ENCODE measurements around the gene PEMT. TPM values are rescaled to one million over a fixed set of nuclear protein-coding genes. Genes with fewer than 3 reads are reported as not detected.

Gene PEMT
- total RNA-seq, 4 donors from 2014 or later = 24.6 to 32.2 (median 28.2) TPM

GRCh38 chr17:17539591-17539990 lies 51.9 kb downstream of the PEMT start:
- Histone ChIP-seq H3K4me3 (no peak overlapping the region), H3K27me3 (no peaks in the 10 kb centered on the region), H3K4me1 (peaks cover 0 to 25% (median 0%) of the 10 kb centered on the region in 3 donors), H3K27ac (no peak overlapping the region), H3K36me3 (no peaks in the 10 kb centered on the region), H3K9me3 (no peaks in the 10 kb centered on the region)
- no peak for DNase-seq
- intact Hi-C loops (cut with DNase I) = no loop called here
- TF ChIP-seq POLR2A (IDR thresholded peaks at IDR 0.05) (no peak), CTCF (IDR thresholded peaks at IDR 0.05) (no peak)
- WGBS, 2 donors = 91% methylated on average over 6 of the region's 10 CpGs; no CpG with 5 or more reads in 1 of the 2 donors

DNA sequence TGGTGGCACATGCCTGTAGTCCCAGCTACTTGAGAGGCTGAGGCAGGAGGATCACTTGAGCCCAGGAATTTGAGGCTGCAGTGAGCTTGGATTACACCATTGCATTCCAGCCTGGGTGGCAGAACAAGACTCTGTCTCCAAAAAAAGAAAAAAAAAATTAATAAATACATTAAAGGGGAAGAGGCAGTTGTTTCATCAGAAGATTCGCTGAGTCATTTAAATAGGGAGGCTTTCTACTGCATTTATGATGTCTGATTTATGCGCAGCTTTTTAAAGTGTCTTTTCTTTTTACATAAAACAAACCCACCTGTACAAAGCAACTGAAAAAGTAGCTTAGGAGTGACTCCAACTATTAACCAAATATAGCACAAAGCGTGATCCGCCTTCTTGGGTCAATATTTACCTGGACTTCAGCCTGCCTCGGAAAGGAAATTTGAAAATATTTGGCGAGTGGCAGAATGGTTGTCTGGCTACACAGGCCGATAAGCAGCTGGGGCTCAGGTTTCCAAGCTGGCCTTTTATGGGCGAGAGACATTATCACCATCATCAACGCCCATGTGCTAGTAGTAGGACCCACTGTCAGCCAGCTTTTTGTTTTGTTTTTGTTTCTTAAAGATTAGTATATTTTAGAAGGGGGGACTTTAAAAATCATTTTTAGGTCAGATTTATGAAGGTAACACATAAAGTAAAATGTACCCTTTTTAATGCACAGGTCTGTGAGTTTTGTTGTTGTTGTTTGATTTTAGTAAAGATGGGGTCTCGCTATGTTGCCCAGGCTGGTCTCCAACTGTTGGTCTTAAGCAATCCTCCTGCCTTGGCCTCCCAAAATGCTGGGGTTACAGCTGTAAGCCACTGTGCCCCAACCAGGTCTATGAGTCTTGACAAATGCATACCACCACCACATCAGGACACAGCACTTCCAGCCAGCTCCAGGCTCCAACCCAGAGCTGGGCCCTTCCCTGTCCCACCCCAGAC lies 52.8 kb downstream of the PEMT start:
- no peak for DNase-seq
- peak overlapping the region in 1 of 4 donors; percentile 9 for H3K27ac ChIP-seq
- H3K9me3 ChIP-seq = no peaks in the 10 kb centered on the region
- H3K4me1 ChIP-seq = peaks cover 0 to 25% (median 0%) of the 10 kb centered on the region in 3 donors
- H3K27me3 ChIP-seq = no peaks in the 10 kb centered on the region
- H3K36me3 ChIP-seq = no peaks in the 10 kb centered on the region
- intact Hi-C loops (cut with DNase I) = no loop called here
- 41 to 51% methylated on average over 10 of the region's 10 CpGs for WGBS, 2 donors
- TF ChIP-seq CTCF (IDR thresholded peaks at IDR 0.05) (no peak), POLR2A (IDR thresholded peaks at IDR 0.05) (no peak)
- no peak overlapping the region for H3K4me3 ChIP-seq

GRCh38 chr17:17537311-17538099 lies 54.0 kb downstream of the PEMT start:
- H3K27me3 ChIP-seq = no peaks in the 10 kb centered on the region
- H3K9me3 ChIP-seq = no peaks in the 10 kb centered on the region
- intact Hi-C loops (cut with DNase I) = no loop called here
- no peak overlapping the region for H3K4me3 ChIP-seq
- peaks cover 0 to 25% (median 0%) of the 10 kb centered on the region in 3 donors for H3K4me1 ChIP-seq
- no peaks in the 10 kb centered on the region for H3K36me3 ChIP-seq
- 60 to 77% methylated on average over 1 to 12 of the region's 15 CpGs for WGBS, 2 donors
- no peak overlapping the region for H3K27ac ChIP-seq
- TF ChIP-seq POLR2A (IDR thresholded peaks at IDR 0.05) (no peak), CTCF (IDR thresholded peaks at IDR 0.05) (no peak)
- no peak for DNase-seq

DNA sequence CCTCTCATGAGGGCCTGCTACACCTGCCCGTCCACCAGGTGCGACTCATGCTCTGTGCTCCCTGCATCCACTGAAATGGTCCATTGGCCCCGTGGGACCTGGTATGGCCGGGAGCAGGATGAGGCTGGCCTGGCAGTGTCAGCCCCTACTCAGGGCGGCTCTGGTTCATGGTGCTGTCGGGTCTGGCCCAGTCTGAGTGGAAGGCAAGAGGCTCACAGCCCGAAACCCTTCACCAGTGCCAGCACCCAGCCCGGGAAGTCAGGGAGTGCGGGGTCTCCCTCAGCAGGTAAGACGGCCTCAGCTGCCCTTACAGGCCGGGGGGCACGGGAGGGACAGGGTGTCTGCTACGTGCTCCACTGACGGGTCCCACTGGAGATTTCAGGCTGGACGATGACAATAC lies 54.8 kb downstream of the PEMT start:
- 90 to 93% methylated on average over 2 to 6 of the region's 15 CpGs for WGBS, 2 donors
- H3K4me3 ChIP-seq = no peak overlapping the region
- TF ChIP-seq CTCF (IDR thresholded peaks at IDR 0.05) = no peak
- no peak for TF ChIP-seq POLR2A (IDR thresholded peaks at IDR 0.05)
- H3K27ac ChIP-seq = no peak overlapping the region
- no peaks in the 10 kb centered on the region for H3K9me3 ChIP-seq
- intact Hi-C loops (cut with DNase I) = no loop called here
- DNase-seq = no peak
- H3K4me1 ChIP-seq = peaks cover 0 to 22% (median 0%) of the 10 kb centered on the region in 3 donors
- no peaks in the 10 kb centered on the region for H3K27me3 ChIP-seq
- no peaks in the 10 kb centered on the region for H3K36me3 ChIP-seq

- no peaks in the 10 kb centered on the region for H3K9me3 ChIP-seq
- TF ChIP-seq POLR2A (IDR thresholded peaks at IDR 0.05) (no peak), CTCF (IDR thresholded peaks at IDR 0.05) (no peak)
- H3K27me3 ChIP-seq = no peaks in the 10 kb centered on the region
- peaks cover 0 to 14% (median 0%) of the 10 kb centered on the region in 3 donors for H3K4me1 ChIP-seq
- H3K4me3 ChIP-seq = no peak overlapping the region
- no peak overlapping the region for H3K27ac ChIP-seq
- no peak for DNase-seq
- intact Hi-C loops (cut with DNase I) = no loop called here
- H3K36me3 ChIP-seq = no peaks in the 10 kb centered on the region
- WGBS, 2 donors = 86 to 90% methylated on average over 1 to 4 of the region's 7 CpGs
Observed at GRCh38 chr17:17535957-17536356, 55.6 kb downstream of the PEMT start.
